HG02840 (cell line): ENCODE measurements around the gene TRMT44.
"Not testable (repeated sequence)": the region's sequence is repeated elsewhere in the genome, so short reads cannot be mapped to it uniquely, and the experiment has no call there.

ENCODE experiments used
- ATAC-seq: cut with Tn5 transposase; IDR thresholded peaks from one replicate; pipeline ENCODE4 v1.9.1; 2021; ENCODE audit warnings: mild to moderate bottlenecking, moderate library complexity, moderate number of reproducible peaks; ENCODE audit not compliant: unreplicated experiment, low FRiP score

Gene TRMT44

GRCh38 chr4:8506373-8507195, 66.0 kb downstream of the TRMT44 start:
- ATAC-seq = no peak

- no peak for ATAC-seq
These were observed 66.6 kb downstream of the TRMT44 start for GRCh38 chr4:8507196-8507570.

DNA sequence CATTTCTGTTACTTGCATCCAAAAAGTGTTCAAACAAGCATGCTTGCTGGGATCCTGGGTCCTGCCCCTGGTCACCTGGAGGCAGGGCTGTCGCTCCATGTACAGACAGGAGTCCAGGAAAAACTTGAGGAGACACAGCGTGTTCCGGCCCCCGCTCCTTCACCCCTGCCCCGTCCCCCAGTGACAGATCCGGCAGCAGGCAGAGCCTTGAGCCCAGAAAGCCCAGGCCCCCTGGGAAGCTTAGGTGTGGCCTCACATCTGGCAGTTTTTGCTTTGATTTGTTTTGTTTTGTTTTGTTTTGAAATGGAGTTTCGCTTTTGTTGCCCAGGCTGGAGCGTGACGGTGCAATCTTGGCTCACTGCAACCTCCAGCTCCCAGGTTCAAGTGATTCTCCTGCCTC, 67.0 kb downstream of the TRMT44 start:
- no peak for ATAC-seq

GRCh38 chr4:8508266-8508665, 67.7 kb downstream of the TRMT44 start:
- ATAC-seq = no peak

- ATAC-seq = no peak
These were observed 68.2 kb downstream of the TRMT44 start for GRCh38 chr4:8508740-8509139.

- ATAC-seq = no peak
These were observed 68.9 kb downstream of the TRMT44 start for GRCh38 chr4:8509311-8509950.

- no peak for ATAC-seq
These were observed 69.6 kb downstream of the TRMT44 start for GRCh38 chr4:8510191-8510590.

- ATAC-seq = no peak
These were observed 70.2 kb downstream of the TRMT44 start for GRCh38 chr4:8510611-8511285.

- no peak for ATAC-seq
These were observed 71.9 kb downstream of the TRMT44 start for GRCh38 chr4:8512510-8512909.

- ATAC-seq = not testable (repeated sequence)
These were observed 72.5 kb downstream of the TRMT44 start for GRCh38 chr4:8513080-8513479.

DNA sequence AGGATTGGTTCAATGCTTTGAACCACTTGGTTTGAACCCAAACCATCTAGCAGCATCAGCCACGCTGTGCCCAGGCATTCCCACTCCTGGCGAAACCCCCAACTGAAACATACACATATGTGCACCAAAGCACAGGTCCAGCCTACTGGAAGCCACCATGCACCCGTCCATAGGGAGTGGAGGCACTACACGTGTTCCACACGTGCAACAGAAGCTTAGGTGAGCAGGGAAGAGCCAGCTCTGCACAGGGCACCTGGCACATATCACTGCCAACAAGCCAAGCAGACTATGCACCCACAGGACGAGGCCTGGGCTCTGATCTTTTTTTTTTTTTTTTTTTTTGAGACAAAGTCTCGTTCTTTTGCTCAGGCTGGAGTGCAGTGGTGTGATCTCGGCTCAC, 73.4 kb downstream of the TRMT44 start:
- no peak for ATAC-seq

GRCh38 chr4:8514391-8514790, 73.8 kb downstream of the TRMT44 start:
- no peak for ATAC-seq

DNA sequence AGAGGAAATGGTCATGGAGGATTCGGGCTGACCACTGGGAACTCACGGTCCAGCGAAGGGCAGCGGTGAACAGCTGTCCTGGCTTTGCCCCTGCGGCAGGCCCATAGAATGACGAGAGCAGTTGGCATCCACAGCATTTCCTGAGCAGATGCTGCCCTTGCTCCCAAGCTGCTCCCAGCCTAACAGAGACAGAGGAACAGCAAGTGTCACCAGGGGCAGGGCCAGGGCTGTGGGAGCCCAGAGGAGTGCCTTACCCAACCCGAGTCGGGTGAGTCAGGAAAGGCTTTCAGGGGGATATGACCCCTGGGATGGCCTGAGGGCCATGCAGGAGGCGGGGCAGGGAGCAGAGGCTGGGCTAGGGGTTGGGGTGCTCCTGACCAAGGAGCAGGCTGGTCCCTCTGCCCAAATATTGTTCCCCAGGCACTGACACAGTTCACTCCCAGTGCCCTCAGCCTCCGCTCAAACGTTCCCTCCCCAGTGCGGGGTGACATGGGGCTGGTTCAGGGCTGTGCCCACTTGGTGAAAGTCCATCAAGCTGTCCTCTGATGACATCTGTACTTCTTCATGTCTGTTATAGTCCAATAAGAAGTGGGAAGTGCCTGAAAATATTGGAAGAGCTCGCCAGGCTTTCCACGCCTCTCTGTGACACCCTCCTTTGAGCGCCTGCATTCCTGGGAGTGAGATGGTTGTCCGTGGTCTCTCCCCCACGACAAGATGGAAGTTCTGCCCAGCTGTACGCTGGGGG, 74.9 kb downstream of the TRMT44 start:
- no peak for ATAC-seq

- no peak for ATAC-seq
These were observed 75.5 kb downstream of the TRMT44 start for GRCh38 chr4:8516061-8516573.

DNA sequence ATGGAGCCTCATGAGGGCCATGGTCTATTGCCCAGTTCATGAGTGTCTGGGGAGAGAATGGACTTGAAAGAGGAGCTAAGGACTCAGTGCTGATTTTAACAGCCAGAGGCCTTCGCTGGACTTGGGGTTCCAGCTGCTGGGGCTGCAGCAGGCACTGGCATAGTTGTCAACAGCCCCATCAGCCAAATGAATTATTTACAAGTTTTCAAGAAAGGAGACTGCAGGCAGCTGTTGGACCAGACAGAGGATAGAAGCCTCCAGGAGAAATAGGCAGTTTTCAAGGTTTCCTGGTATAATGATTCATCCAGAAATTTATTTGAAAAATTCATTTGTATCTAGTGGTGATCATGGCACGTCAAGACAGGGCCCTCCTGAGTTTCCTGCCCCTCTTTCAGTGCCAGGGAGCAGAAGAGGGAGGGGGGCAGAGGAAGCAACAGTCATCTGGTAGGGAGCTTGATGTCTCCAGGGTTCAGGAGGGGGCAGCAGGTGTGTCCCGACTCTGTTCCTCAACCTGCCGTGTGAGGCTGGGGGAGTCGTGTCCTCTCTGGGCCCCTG, 76.5 kb downstream of the TRMT44 start:
- ATAC-seq = no peak

DNA sequence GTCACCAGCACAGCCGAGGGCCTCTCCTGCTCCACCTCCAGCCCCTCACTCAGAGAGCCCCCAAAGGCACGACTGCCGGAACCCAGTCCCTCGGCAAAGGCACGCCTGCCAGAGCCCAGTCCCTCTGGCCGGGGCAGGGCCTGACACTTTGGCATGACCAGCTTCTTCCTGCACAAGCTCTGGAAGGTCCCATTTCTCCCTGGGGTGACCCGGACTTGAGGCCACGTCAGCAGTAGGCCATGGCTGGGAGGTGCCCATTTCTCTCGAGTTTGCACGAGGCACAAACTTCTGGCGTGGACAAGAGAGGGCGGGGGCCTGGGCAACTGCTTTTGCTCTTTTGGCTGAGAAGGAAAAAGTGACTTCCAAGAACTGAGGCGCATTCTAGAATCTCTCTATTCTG, 77.4 kb downstream of the TRMT44 start:
- no peak for ATAC-seq

DNA sequence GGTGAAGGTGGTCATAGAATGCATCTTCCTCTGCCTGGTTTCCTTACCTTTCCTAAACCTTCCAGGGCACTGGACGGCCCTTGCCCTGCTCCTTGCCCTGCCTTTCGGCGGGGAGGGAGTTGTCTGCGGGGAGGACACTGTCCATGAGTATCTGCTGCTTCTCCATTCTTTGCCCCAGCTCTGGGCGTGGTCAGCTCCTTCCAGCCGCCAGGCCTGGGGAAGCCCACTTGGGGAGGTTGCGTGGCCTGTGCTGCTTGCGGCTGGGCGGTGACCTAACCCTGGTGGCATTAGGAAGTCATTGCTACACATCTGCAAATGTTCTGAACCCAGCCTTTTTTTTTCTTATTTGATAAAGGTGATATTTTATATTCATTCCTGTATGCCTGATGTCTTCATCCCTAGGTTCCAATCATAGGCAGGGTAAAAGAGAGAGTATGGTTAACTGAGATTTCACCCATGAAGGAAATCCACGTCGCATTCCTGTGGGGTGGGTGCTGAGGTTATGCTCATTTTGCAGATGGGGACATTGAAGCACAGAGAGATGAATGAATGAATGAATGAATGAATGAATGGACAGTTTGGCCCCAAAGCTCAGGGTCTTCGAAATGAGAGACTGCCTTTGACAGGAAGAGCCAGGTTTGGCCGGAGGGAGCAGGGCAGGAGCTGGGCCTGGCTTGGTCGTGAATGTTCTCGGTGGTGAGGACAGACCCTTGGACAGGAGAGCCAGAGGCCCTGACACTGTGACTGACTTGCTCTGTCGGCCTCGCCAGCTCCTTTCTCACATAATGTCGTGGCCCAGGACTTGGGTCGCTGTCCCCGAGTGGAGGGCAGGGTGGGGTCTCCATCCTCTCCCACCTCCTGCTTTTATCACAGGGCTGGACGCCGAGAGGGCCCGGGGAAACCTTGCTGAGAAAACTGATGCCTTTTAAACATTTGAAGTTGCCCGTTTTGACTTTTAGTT, 81.9 kb downstream of the TRMT44 start:
- ATAC-seq = no peak

DNA sequence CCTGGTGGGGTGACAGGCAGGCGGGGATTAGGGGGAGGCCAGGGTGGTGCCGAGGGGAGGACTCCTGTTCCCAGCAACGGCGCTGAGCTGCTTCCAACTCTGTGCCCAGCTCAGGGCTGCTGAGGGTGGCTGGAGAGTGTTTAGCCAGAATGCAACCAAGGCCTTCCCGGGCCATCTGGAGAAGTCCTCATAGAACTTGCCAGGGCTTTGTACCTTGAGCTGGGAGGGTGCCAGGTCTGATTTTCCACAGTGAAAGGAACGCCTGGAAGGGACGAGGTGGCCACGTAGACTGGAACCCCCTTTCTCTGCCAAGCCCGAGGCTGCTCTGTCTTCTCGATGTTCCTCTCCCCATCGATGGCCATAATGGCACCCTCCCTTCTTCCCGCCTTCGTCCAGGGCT, 82.6 kb downstream of the TRMT44 start:
- no peak for ATAC-seq

DNA sequence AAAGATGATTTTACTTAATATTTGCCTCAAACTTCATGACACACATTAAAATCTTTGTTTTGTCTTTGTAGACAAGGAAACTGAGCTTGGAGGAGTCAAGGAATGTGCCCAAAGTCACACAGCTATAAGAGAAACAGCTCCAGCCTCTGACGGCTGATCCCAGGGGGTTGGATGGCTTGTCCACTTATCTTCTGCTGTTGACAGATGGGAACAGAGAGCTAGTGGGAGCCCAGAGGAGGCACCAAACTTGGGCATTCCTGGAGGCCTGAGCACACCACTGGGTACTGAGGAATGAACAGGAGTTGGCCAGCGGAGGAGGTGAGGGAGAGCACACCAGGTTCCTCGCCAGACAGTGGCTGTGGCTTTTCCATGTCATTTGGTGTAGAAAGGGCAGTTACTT, 83.2 kb downstream of the TRMT44 start:
- ATAC-seq = no peak
